DOHH2 (cell line): ENCODE results near the gene TMEM37.

Source experiments
- H3F3A ChIP-seq: fragments of 200-600 bp; sonication (generic), shearing (Covaris generic); 2 replicates; pipeline ENCODE4 v1.6.0; 2016; ENCODE audit warnings: antibody characterized with exemption, mild to moderate bottlenecking; ENCODE audit not compliant: control insufficient read depth, insufficient read depth
- H3K27ac ChIP-seq: fragments of 200-600 bp; sonication (generic); 2 replicates; pipeline ENCODE4 v1.5.1; 2014; ENCODE audit warnings: low read depth, mild to moderate bottlenecking, low read length, moderate library complexity
- H3K27me3 ChIP-seq: fragments of 200-600 bp; sonication (generic); 2 replicates; pipeline ENCODE4 v1.6.1; 2014; ENCODE audit warnings: mild to moderate bottlenecking, low read length, mixed read lengths; ENCODE audit not compliant: control insufficient read depth
- H3K36me3 ChIP-seq: fragments of 200-600 bp; sonication (generic); 2 replicates; pipeline ENCODE4 v1.6.1; 2014; ENCODE audit warnings: mild to moderate bottlenecking, low read length, moderate library complexity, mixed read lengths; ENCODE audit not compliant: control insufficient read depth
- H3K4me1 ChIP-seq: fragments of 200-600 bp; sonication (generic); 2 replicates; pipeline ENCODE4 v1.6.1; 2014; ENCODE audit warnings: mild to moderate bottlenecking, low read length, mixed read lengths; ENCODE audit not compliant: control insufficient read depth
- H3K4me2 ChIP-seq: fragments of 200-600 bp; sonication (generic); 2 replicates; pipeline ENCODE4 v1.6.0; 2014; ENCODE audit warnings: mild to moderate bottlenecking, low read length, moderate library complexity
- H3K4me3 ChIP-seq: fragments of 200-600 bp; sonication (generic); 2 replicates; pipeline ENCODE4 v1.5.1; 2014; ENCODE audit warnings: mild to moderate bottlenecking, low read length, mixed read lengths
- H3K79me2 ChIP-seq: fragments of 200-600 bp; sonication (generic); 2 replicates; pipeline ENCODE4 v1.6.1; 2014; ENCODE audit warnings: mild to moderate bottlenecking, low read length, mixed read lengths; ENCODE audit not compliant: control insufficient read depth
- H3K9me2 ChIP-seq: fragments of 200-600 bp; sonication (generic); replicated peaks from 2 replicates; pipeline ENCODE4 v1.6.1; 2014; ENCODE audit warnings: mild to moderate bottlenecking, low read length, mixed read lengths; ENCODE audit not compliant: control insufficient read depth
- H3K9me3 ChIP-seq: fragments of 200-600 bp; sonication (generic); 2 replicates; pipeline ENCODE4 v1.6.1; 2014; ENCODE audit warnings: antibody characterized with exemption, low read length, mixed read lengths; ENCODE audit not compliant: control insufficient read depth, insufficient read depth
- H4K20me1 ChIP-seq: fragments of 200-600 bp; sonication (generic); 2 replicates; pipeline ENCODE4 v1.6.0; 2014; ENCODE audit warnings: low read depth, mild to moderate bottlenecking, antibody characterized with exemption, low read length, moderate library complexity; ENCODE audit not compliant: control insufficient read depth, insufficient read depth
- EZH2phosphoT487 ChIP-seq: fragments of 200-600 bp; sonication (generic); IDR thresholded peaks from 2 replicates; pipeline ENCODE4 v1.6.1; 2017; ENCODE audit warnings: borderline replicate concordance, mild to moderate bottlenecking, antibody characterized with exemption, low read length, moderate library complexity, mixed read lengths
- TF ChIP-seq, protein P1 (sequence below): fragments of 200-600 bp; sonication (generic); IDR thresholded peaks from one replicate; pipeline ENCODE4 v1.5.1; 2014; ENCODE audit warnings: antibody characterized with exemption, mild to moderate bottlenecking, low read depth, low read length; ENCODE audit not compliant: poor library complexity, severe bottlenecking

TMEM37 gene

DNA sequence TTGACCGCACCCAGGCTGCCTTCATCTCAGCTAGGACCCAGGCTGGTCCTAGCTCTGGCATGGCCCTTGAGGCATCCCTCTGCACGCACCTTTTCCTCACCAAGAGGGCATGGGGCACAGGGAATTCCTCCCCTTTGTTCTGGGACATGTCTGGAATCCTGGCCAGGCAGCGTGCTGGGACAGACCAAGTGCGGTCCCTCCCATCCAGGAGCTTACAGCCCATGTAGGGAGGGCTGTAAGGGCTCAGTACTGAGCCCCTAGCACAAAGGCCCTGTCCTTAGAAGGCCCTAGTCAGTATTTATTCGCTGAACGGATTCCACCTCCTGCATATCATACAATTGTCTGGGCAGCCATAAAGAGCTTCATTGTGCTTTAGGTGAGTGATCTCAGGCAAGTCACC lies 3.0 kb downstream of the TMEM37 start:
- Histone ChIP-seq H3K4me2 (no peak overlapping the region), H3K36me3 (no peaks in the 10 kb centered on the region), H4K20me1 (peaks cover 12% of the 10 kb centered on the region; the same call in 1 of the 2 replicates), H3K79me2 (no peaks in the 10 kb centered on the region), H3K27me3 (peaks cover 63% of the 10 kb centered on the region), H3K4me3 (no peak overlapping the region), H3K4me1 (peaks cover 19% of the 10 kb centered on the region), H3K9me2 (no peaks in the 10 kb centered on the region), H3K27ac (no peak overlapping the region), H3F3A (no peaks in the 10 kb centered on the region), H3K9me3 (no peaks in the 10 kb centered on the region)
- no peak for TF ChIP-seq EZH2phosphoT487
- TF ChIP-seq, protein P1, sequence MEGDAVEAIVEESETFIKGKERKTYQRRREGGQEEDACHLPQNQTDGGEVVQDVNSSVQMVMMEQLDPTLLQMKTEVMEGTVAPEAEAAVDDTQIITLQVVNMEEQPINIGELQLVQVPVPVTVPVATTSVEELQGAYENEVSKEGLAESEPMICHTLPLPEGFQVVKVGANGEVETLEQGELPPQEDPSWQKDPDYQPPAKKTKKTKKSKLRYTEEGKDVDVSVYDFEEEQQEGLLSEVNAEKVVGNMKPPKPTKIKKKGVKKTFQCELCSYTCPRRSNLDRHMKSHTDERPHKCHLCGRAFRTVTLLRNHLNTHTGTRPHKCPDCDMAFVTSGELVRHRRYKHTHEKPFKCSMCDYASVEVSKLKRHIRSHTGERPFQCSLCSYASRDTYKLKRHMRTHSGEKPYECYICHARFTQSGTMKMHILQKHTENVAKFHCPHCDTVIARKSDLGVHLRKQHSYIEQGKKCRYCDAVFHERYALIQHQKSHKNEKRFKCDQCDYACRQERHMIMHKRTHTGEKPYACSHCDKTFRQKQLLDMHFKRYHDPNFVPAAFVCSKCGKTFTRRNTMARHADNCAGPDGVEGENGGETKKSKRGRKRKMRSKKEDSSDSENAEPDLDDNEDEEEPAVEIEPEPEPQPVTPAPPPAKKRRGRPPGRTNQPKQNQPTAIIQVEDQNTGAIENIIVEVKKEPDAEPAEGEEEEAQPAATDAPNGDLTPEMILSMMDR = no peak

GRCh38 chr2:119435081-119435952 lies 3.7 kb downstream of the TMEM37 start:
- Histone ChIP-seq H3K4me1 (peaks cover 19% of the 10 kb centered on the region), H4K20me1 (peaks cover 11% of the 10 kb centered on the region; the same call in 1 of the 2 replicates), H3F3A (no peaks in the 10 kb centered on the region), H3K36me3 (no peaks in the 10 kb centered on the region), H3K4me2 (no peak overlapping the region), H3K4me3 (no peak overlapping the region), H3K9me3 (no peaks in the 10 kb centered on the region), H3K27ac (no peak overlapping the region), H3K9me2 (no peaks in the 10 kb centered on the region), H3K79me2 (no peaks in the 10 kb centered on the region), H3K27me3 (peaks cover 57% of the 10 kb centered on the region)
- TF ChIP-seq, protein P1 = no peak
- no peak for TF ChIP-seq EZH2phosphoT487

GRCh38 chr2:119435953-119436297 lies 4.3 kb downstream of the TMEM37 start:
- Histone ChIP-seq H3K27ac (no peak overlapping the region), H3F3A (no peaks in the 10 kb centered on the region), H3K4me1 (peaks cover 14% of the 10 kb centered on the region), H3K9me3 (no peaks in the 10 kb centered on the region), H3K36me3 (no peaks in the 10 kb centered on the region), H3K4me3 (no peak overlapping the region), H4K20me1 (0 out of 2 replicates have a peak, but pooled peaks cover 4% of the 10 kb centered on the region), H3K27me3 (peaks cover 52% of the 10 kb centered on the region), H3K79me2 (no peaks in the 10 kb centered on the region), H3K4me2 (no peak overlapping the region), H3K9me2 (no peaks in the 10 kb centered on the region)
- TF ChIP-seq, protein P1 = no peak
- no peak for TF ChIP-seq EZH2phosphoT487
